ENCODE data around the gene MAN1A2. TPM values are rescaled to one million over a fixed set of nuclear protein-coding genes. Genes with fewer than 3 reads are reported as not detected.

The MAN1A2 gene
- polyA plus RNA-seq, 1 donor from 2014 or later = 25.0 TPM

GRCh38 chr1:117396074-117396473 lies 28.8 kb downstream of the MAN1A2 start:
- H4K20me1 ChIP-seq (ENCODE audit: insufficient read depth) = no peaks in the 10 kb centered on the region
- H3K9me3 ChIP-seq (ENCODE audit: low read length) = no peaks in the 10 kb centered on the region

GRCh38 chr1:117396636-117397035 lies 29.4 kb downstream of the MAN1A2 start:
- H3K9me3 ChIP-seq (ENCODE audit: low read length) = no peaks in the 10 kb centered on the region
- H2AFZ ChIP-seq (ENCODE audit: low read depth, low read length) = no peak overlapping the region
- H3K9ac ChIP-seq (ENCODE audit: low read length) = no peak overlapping the region
- no peak overlapping the region for H3K27ac ChIP-seq (ENCODE audit: low read length)
- H3K4me3 ChIP-seq (ENCODE audit: low read length) = no peak overlapping the region
- no peaks in the 10 kb centered on the region for H4K20me1 ChIP-seq (ENCODE audit: insufficient read depth)
- H3K4me2 ChIP-seq (ENCODE audit: low read length) = no peak overlapping the region
- TF ChIP-seq RAD21 (conservative IDR thresholded peaks at IDR 0.05) (no peak), POLR2AphosphoS5 (IDR thresholded peaks at IDR 0.05) (no peak), REST (IDR thresholded peaks at IDR 0.05; ENCODE audit: borderline replicate concordance) (no peak), EP300 (conservative IDR thresholded peaks at IDR 0.05; ENCODE audit: poor library complexity, severe bottlenecking) (no peak), CTCF (IDR thresholded peaks at IDR 0.05; ENCODE audit: poor library complexity, severe bottlenecking) (no peak), EZH2 (IDR thresholded peaks at IDR 0.05; ENCODE audit: borderline replicate concordance, insufficient read depth, low read length, poor library complexity, severe bottlenecking) (no peak), SMC3 (conservative IDR thresholded peaks at IDR 0.05; ENCODE audit: poor library complexity) (no peak), MXI1 (conservative IDR thresholded peaks at IDR 0.05; ENCODE audit: poor library complexity, severe bottlenecking) (no peak), TAF1 (IDR thresholded peaks at IDR 0.05; ENCODE audit: low read depth) (no peak)
- H3K79me2 ChIP-seq (replicated peaks; ENCODE audit: insufficient read depth, low read length) = peaks cover 27% of the 10 kb centered on the region
- H3K27me3 ChIP-seq (ENCODE audit: insufficient read depth, low read depth, low read length) = no peaks in the 10 kb centered on the region
- H3K36me3 ChIP-seq (ENCODE audit: insufficient read depth, low read length) = no peaks in the 10 kb centered on the region
- H3F3A ChIP-seq (ENCODE audit: insufficient read depth, low read length, poor library complexity, severe bottlenecking) = no peaks in the 10 kb centered on the region
- no peaks in the 10 kb centered on the region for H3K9me2 ChIP-seq (ENCODE audit: insufficient read depth, low read length)

More at GRCh38 chr1:117396074-117396473, 28.8 kb downstream of the MAN1A2 start:
- no peaks in the 10 kb centered on the region for H3K9me2 ChIP-seq (ENCODE audit: insufficient read depth, low read length)
- no peak for TF ChIP-seq MXI1 (conservative IDR thresholded peaks at IDR 0.05; ENCODE audit: poor library complexity, severe bottlenecking)
- no peak for TF ChIP-seq EZH2 (IDR thresholded peaks at IDR 0.05; ENCODE audit: borderline replicate concordance, insufficient read depth, low read length, poor library complexity, severe bottlenecking)
- no peak for TF ChIP-seq TAF1 (IDR thresholded peaks at IDR 0.05; ENCODE audit: low read depth)
- TF ChIP-seq POLR2AphosphoS5 (IDR thresholded peaks at IDR 0.05) = no peak
- TF ChIP-seq SMC3 (conservative IDR thresholded peaks at IDR 0.05; ENCODE audit: poor library complexity) = no peak
- TF ChIP-seq EP300 (conservative IDR thresholded peaks at IDR 0.05; ENCODE audit: poor library complexity, severe bottlenecking) = no peak
- no peak for TF ChIP-seq REST (IDR thresholded peaks at IDR 0.05; ENCODE audit: borderline replicate concordance)
- H3K9ac ChIP-seq (ENCODE audit: low read length) = no peak overlapping the region
- no peak overlapping the region for H3K4me2 ChIP-seq (ENCODE audit: low read length)
- no peak overlapping the region for H3K27ac ChIP-seq (ENCODE audit: low read length)
- no peaks in the 10 kb centered on the region for H3K36me3 ChIP-seq (ENCODE audit: insufficient read depth, low read length)
- H3K79me2 ChIP-seq (replicated peaks; ENCODE audit: insufficient read depth, low read length) = peaks cover 30% of the 10 kb centered on the region
- H3K27me3 ChIP-seq (ENCODE audit: insufficient read depth, low read depth, low read length) = no peaks in the 10 kb centered on the region
- H2AFZ ChIP-seq (ENCODE audit: low read depth, low read length) = no peak overlapping the region
- no peak overlapping the region for H3K4me3 ChIP-seq (ENCODE audit: low read length)
- H3F3A ChIP-seq (ENCODE audit: insufficient read depth, low read length, poor library complexity, severe bottlenecking) = no peaks in the 10 kb centered on the region
